ENCODE data around the gene FRRS1.

The FRRS1 gene

DNA sequence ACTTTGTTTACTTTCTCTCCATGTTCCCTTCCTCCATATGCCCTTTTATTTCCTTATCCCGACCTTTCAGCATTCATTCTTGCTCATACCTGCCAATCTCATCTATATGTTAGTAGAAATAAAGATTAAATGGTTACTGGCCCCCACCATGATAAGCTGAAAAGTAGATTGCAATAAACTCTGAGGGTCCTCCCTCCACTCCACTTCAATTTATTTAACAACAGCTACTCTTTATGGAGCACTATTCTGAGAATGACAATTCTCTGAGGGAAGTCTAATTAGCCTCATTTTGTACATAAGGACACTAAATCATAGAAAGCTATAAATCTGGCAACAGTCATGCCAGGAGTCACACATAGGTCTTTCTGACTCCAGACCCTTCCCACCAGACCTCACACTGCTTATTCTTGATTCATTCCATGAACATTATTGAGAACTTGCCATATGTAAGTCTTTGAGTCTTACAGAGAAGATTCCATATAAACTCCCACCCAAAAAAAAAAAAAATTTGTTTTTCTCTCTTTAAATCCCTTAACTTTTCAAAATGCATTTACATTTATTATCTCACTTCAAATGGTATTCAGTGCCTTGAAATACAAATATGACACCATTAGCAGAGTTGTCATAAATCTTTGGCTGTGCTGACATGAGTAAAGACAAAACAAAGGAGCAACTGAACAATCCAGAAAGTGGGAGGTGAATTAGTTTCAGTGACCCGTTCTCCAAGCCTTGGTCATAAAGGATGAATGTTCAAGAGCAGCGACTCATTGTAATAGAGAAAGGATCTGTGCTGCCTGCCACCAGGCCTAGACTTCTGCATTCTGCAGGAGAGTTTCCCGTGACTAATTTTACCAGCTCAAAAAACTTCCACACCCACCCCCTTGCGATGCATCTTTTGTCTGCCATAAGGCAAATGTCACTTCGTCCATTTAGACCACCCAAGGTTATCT lies 92.0 kb downstream of the FRRS1 start:
- H3K4me3 ChIP-seq (ENCODE audit: low read depth, low read length), result no peak overlapping the region
- DNase-seq (ENCODE audit: low read depth), result no peak
- TF ChIP-seq POLR2A (IDR thresholded peaks at IDR 0.05; ENCODE audit: extremely low read depth, insufficient read length) (no peak), MYC (IDR thresholded peaks at IDR 0.05; ENCODE audit: low read depth, low read length) (no peak)
- TF ChIP-seq, protein P1, sequence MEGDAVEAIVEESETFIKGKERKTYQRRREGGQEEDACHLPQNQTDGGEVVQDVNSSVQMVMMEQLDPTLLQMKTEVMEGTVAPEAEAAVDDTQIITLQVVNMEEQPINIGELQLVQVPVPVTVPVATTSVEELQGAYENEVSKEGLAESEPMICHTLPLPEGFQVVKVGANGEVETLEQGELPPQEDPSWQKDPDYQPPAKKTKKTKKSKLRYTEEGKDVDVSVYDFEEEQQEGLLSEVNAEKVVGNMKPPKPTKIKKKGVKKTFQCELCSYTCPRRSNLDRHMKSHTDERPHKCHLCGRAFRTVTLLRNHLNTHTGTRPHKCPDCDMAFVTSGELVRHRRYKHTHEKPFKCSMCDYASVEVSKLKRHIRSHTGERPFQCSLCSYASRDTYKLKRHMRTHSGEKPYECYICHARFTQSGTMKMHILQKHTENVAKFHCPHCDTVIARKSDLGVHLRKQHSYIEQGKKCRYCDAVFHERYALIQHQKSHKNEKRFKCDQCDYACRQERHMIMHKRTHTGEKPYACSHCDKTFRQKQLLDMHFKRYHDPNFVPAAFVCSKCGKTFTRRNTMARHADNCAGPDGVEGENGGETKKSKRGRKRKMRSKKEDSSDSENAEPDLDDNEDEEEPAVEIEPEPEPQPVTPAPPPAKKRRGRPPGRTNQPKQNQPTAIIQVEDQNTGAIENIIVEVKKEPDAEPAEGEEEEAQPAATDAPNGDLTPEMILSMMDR (IDR thresholded peaks at IDR 0.05; ENCODE audit: low read depth, low read length), result no peak
- TF ChIP-seq, protein P2, sequence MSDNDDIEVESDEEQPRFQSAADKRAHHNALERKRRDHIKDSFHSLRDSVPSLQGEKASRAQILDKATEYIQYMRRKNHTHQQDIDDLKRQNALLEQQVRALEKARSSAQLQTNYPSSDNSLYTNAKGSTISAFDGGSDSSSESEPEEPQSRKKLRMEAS (IDR thresholded peaks at IDR 0.05; ENCODE audit: low read depth, low read length), result no peak

DNA sequence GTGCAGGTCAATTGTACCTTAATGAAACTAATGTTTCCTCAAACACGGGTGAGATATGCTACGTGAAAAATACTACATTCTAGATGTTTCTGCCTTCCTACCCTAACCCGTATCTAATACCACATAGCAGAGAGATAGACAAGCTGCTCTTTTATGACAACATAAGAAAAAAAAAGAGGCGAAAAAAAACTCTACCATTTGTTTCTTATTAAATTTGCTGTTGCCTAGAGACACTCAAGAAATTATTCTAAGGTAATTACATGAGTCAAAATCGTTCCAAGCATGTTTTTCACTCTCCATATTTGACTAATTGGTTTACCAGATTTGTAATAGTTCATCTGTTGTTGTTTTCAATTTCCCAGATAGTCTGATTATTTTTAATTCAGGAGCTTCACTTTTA lies 93.1 kb downstream of the FRRS1 start:
- TF ChIP-seq POLR2A (IDR thresholded peaks at IDR 0.05; ENCODE audit: extremely low read depth, insufficient read length) (no peak), MYC (IDR thresholded peaks at IDR 0.05; ENCODE audit: low read depth, low read length) (no peak)
- TF ChIP-seq, protein P2 (IDR thresholded peaks at IDR 0.05; ENCODE audit: low read depth, low read length), result no peak
- TF ChIP-seq, protein P1 (IDR thresholded peaks at IDR 0.05; ENCODE audit: low read depth, low read length), result no peak
- no peak overlapping the region for H3K4me3 ChIP-seq (ENCODE audit: low read depth, low read length)
- DNase-seq (ENCODE audit: low read depth), result no peak

DNA sequence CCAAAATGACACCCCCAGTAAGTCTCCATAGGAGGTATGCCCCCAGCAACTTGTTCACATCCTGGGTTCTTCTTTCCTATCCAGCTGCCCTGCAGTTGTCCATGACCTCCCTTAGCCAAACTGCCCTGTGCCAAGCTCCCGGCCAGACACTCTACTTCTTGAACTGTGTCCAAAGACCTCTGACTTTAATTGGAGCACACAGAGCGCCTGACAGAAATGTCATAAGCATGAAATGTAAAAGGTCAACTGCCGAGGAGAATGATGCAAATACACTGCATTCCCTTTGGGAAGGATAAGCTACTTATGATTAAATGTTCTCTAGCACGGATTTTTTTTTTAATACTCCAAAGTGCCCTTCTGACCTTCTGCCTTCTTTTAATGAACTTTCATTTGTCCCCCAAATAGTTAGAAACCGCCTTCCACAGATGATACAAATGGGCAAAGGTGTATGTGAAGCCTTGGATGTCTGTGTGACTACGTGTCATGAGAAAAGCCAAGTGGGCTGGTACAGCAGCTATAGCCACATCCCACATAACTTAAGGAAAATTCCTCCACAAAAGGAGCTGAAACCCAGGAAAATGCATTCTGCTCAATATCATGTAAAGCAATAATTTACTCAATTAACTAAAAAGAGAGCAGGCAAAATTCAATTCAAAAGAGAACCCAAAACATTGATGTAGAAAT lies 93.8 kb downstream of the FRRS1 start:
- no peak overlapping the region for H3K4me3 ChIP-seq (ENCODE audit: low read depth, low read length)
- TF ChIP-seq, protein P1 (IDR thresholded peaks at IDR 0.05; ENCODE audit: low read depth, low read length), result no peak
- TF ChIP-seq MYC (IDR thresholded peaks at IDR 0.05; ENCODE audit: low read depth, low read length), result no peak
- no peak for TF ChIP-seq POLR2A (IDR thresholded peaks at IDR 0.05; ENCODE audit: extremely low read depth, insufficient read length)
- TF ChIP-seq, protein P2 (IDR thresholded peaks at IDR 0.05; ENCODE audit: low read depth, low read length), result no peak
- DNase-seq (ENCODE audit: low read depth), result no peak

DNA sequence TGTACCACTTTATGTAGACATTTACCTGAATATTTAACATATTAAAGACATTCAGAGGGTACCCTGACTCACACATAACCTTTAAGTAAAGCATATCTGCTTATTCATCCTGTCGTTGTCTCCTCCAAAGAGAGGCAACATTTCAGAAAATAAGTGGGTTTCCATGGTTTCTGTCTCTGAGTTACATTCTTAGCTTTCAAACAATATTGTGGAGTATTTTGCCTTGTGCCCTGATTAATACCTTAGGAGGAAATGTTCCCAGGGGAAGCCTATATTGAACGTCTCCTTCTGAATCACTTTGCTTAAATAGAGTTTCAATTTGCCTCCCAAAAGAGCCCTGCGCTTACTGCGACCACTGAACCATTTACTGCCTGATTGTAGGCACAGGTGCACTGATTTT lies 94.4 kb downstream of the FRRS1 start:
- DNase-seq (ENCODE audit: low read depth), result no peak
- no peak for TF ChIP-seq MYC (IDR thresholded peaks at IDR 0.05; ENCODE audit: low read depth, low read length)
- TF ChIP-seq POLR2A (IDR thresholded peaks at IDR 0.05; ENCODE audit: extremely low read depth, insufficient read length), result no peak
- TF ChIP-seq, protein P2 (IDR thresholded peaks at IDR 0.05; ENCODE audit: low read depth, low read length), result no peak
- TF ChIP-seq, protein P1 (IDR thresholded peaks at IDR 0.05; ENCODE audit: low read depth, low read length), result no peak
- H3K4me3 ChIP-seq (ENCODE audit: low read depth, low read length), result no peak overlapping the region

DNA sequence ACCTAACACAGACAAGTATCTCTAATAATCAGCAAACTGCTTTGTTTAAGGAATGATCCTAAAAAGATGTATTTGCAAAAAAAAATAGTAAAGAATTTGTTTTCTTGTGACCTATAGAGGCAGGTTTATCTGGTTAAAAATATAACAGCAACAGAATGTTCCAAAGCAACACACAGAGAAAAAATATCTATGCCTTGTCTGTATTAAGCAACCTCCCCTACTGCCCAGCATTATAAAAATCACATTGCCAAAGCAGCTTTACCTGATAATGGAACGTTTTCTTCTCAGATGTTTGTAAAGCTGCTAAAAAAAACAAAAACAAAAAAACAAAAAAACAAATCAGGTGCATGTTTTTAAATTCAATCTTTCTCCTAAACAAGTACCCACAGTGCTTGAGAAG lies 95.9 kb downstream of the FRRS1 start:
- H3K4me3 ChIP-seq (ENCODE audit: low read depth, low read length), result no peak overlapping the region
- no peak for DNase-seq (ENCODE audit: low read depth)
- TF ChIP-seq, protein P1 (IDR thresholded peaks at IDR 0.05; ENCODE audit: low read depth, low read length), result no peak
- TF ChIP-seq MYC (IDR thresholded peaks at IDR 0.05; ENCODE audit: low read depth, low read length), result no peak
